Kidney epithelial cell (primary cell): Measurements from ENCODE around the gene ELMO1. TPM values are rescaled to one million over a fixed set of nuclear protein-coding genes. Genes with fewer than 3 reads are reported as not detected.

Source experiments
- DNase-seq: peaks from one replicate; pipeline ENCODE4 v3.0.0-alpha.2; 2010; ENCODE audit warnings: low read depth
- H3K27me3 ChIP-seq: 2 replicates; pipeline ENCODE4 v1.6.0; 2011; ENCODE audit warnings: low read length; ENCODE audit not compliant: control insufficient read depth, insufficient read depth
- H3K36me3 ChIP-seq: 2 replicates; pipeline ENCODE4 v1.5.1; 2011; ENCODE audit warnings: low read length; ENCODE audit not compliant: control insufficient read depth, insufficient read depth
- H3K4me3 ChIP-seq: 2 replicates; pipeline ENCODE4 v1.5.1; 2011; ENCODE audit warnings: low read depth, mild to moderate bottlenecking, control low read depth, low read length
- CTCF ChIP-seq: IDR thresholded peaks from 2 replicates; pipeline ENCODE4 v1.5.1; 2011; ENCODE audit warnings: mild to moderate bottlenecking, moderate library complexity, low read length, control low read depth, inconsistent platforms; ENCODE audit not compliant: insufficient read depth, poor library complexity, severe bottlenecking
- total RNA-seq: library from RNA; depleted of rRNA; stranded (reverse); fragments of >200 nt; gene quantifications from 2 replicates; pipeline ENCODE4 v1.2.3, GENCODE V29; 2015

ELMO1 gene
- total RNA-seq, 1 donor from 2014 or later = 11.4 TPM

- DNase-seq = no peak
- no peak for TF ChIP-seq CTCF
Measured at GRCh38 chr7:37097983-37098382, 350.7 kb downstream of the ELMO1 start.

GRCh38 chr7:37097276-37097675, 351.4 kb downstream of the ELMO1 start:
- DNase-seq = no peak

More at GRCh38 chr7:37097983-37098382, 350.7 kb downstream of the ELMO1 start:
- Histone ChIP-seq H3K36me3 (no peaks in the 10 kb centered on the region), H3K4me3 (no peak overlapping the region), H3K27me3 (no peaks in the 10 kb centered on the region)

GRCh38 chr7:37096341-37096740, 352.3 kb downstream of the ELMO1 start:
- no peak overlapping the region for H3K4me3 ChIP-seq
- DNase-seq = no peak
- TF ChIP-seq CTCF = no peak
- no peaks in the 10 kb centered on the region for H3K27me3 ChIP-seq
- H3K36me3 ChIP-seq = no peaks in the 10 kb centered on the region

More at GRCh38 chr7:37097276-37097675, 351.4 kb downstream of the ELMO1 start:
- H3K27me3 ChIP-seq = no peaks in the 10 kb centered on the region
- no peaks in the 10 kb centered on the region for H3K36me3 ChIP-seq
- TF ChIP-seq CTCF = no peak
- H3K4me3 ChIP-seq = no peak overlapping the region

DNA sequence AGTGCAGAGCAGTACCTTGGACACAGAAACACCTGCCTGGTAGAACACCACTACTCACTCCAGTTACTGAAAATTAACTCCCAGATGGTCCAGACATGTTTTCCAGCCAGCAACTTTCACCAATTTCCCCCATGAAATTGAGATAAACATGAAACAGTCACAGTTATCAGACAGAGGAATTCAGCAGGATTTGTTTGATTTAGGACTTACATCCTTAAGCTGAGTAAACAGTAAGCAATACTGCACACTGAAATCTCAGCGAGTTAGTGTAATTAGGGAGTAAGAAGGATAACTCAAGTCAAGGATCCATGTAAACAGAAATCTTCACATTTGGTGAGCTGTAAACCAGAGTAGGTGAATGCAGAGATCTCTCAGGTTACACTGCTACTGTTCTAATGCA, 353.5 kb downstream of the ELMO1 start:
- H3K27me3 ChIP-seq = no peaks in the 10 kb centered on the region
- H3K4me3 ChIP-seq = no peak overlapping the region
- DNase-seq = no peak
- TF ChIP-seq CTCF = no peak
- no peaks in the 10 kb centered on the region for H3K36me3 ChIP-seq

GRCh38 chr7:37093257-37093656, 355.4 kb downstream of the ELMO1 start:
- Histone ChIP-seq H3K36me3 (no peaks in the 10 kb centered on the region), H3K4me3 (no peak overlapping the region), H3K27me3 (no peaks in the 10 kb centered on the region)
- DNase-seq = no peak
- TF ChIP-seq CTCF = no peak

DNA sequence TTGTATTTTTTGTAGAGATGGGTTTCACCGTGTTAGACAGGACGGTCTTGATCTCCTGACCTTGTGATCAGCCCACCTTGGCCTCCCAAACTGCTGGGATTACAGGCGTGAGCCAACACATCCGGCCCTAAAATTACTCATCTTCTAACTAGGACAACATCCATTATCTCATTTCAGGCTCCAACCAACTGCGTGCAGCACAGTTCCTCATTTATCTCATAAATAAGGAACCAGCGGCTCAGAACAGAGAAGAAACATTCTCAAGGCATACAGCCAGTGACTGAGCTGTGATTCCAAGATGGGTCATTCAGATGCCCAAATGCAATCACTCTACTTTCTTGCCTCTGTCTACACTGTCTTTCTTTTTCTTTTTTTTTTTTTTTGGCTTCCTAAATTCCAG, 356.1 kb downstream of the ELMO1 start:
- Histone ChIP-seq H3K27me3 (no peaks in the 10 kb centered on the region), H3K4me3 (no peak overlapping the region), H3K36me3 (no peaks in the 10 kb centered on the region)
- no peak for DNase-seq
- no peak for TF ChIP-seq CTCF
